GM23338 (cell line): ENCODE data around the gene LDB3. TPM values are rescaled to one million over a fixed set of nuclear protein-coding genes. Genes with fewer than 3 reads are reported as not detected.

Experiments used
- ATAC-seq: fragments of 200-7000 bp; cut with Tn5 transposase; 3 replicates; pipeline ENCODE4 v1.9.1; 2020
- DNase-seq: peaks from one replicate; pipeline ENCODE4 v3.0.0-alpha.2; 2015; ENCODE audit warnings: low spot score
- H2AFZ ChIP-seq: fragments of 200-600 bp; sonication (generic); 2 replicates; pipeline ENCODE4 v1.8.0; 2016; ENCODE audit warnings: antibody characterized with exemption, mild to moderate bottlenecking, moderate library complexity
- H3F3A ChIP-seq: fragments of 200-600 bp; sonication (generic); replicated peaks from 2 replicates; pipeline ENCODE4 v1.8.0; 2017; ENCODE audit warnings: antibody characterized with exemption, mixed run types, low read depth
- H3K27ac ChIP-seq: fragments of 200-600 bp; sonication (generic); 2 replicates; pipeline ENCODE4 v1.6.1; 2016; ENCODE audit warnings: low read depth
- H3K27me3 ChIP-seq: fragments of 200-600 bp; sonication (generic); 2 replicates; pipeline ENCODE4 v1.8.0; 2016; ENCODE audit warnings: mild to moderate bottlenecking, mixed run types, moderate library complexity; ENCODE audit not compliant: insufficient read depth
- H3K36me3 ChIP-seq: fragments of 200-600 bp; sonication (generic); 2 replicates; pipeline ENCODE4 v1.8.0; 2016; ENCODE audit warnings: mild to moderate bottlenecking; ENCODE audit not compliant: insufficient read depth
- H3K4me1 ChIP-seq: fragments of 200-600 bp; sonication (generic); 2 replicates; pipeline ENCODE4 v1.8.0; 2016; ENCODE audit warnings: mild to moderate bottlenecking, moderate library complexity; ENCODE audit not compliant: insufficient read depth
- H3K4me2 ChIP-seq: fragments of 200-600 bp; sonication (generic); 2 replicates; pipeline ENCODE4 v1.7.1; 2017; ENCODE audit warnings: mixed run types
- H3K4me3 ChIP-seq: fragments of 200-600 bp; sonication (generic); 2 replicates; pipeline ENCODE4 v1.6.1; 2016; ENCODE audit warnings: mixed run types
- H3K79me2 ChIP-seq: fragments of 200-600 bp; sonication (generic); replicated peaks from 2 replicates; pipeline ENCODE4 v1.8.0; 2017; ENCODE audit warnings: mild to moderate bottlenecking; ENCODE audit not compliant: insufficient read depth
- H3K9me2 ChIP-seq: fragments of 200-600 bp; sonication (generic); 2 replicates; pipeline ENCODE4 v1.8.0; 2017; ENCODE audit not compliant: insufficient read depth
- H4K20me1 ChIP-seq: fragments of 200-600 bp; sonication (generic); replicated peaks from 2 replicates; pipeline ENCODE4 v1.8.0; 2017; ENCODE audit warnings: mild to moderate bottlenecking; ENCODE audit not compliant: insufficient read depth
- H3K27ac Mint-ChIP-seq: 2 replicates; pipeline ENCODE4 v1.8.0; 2020; ENCODE audit warnings: inconsistent platforms, mild to moderate bottlenecking, moderate library complexity, mixed read lengths
- H3K27me3 Mint-ChIP-seq: 3 replicates; pipeline ENCODE4 v1.8.0; 2022; ENCODE audit warnings: low read depth, mild to moderate bottlenecking, moderate library complexity, mixed read lengths, inconsistent platforms; ENCODE audit not compliant: insufficient read depth, poor library complexity
- H3K36me3 Mint-ChIP-seq: 3 replicates; pipeline ENCODE4 v1.8.0; 2021; ENCODE audit warnings: low read depth, mild to moderate bottlenecking, inconsistent platforms, moderate library complexity, mixed read lengths
- H3K4me1 Mint-ChIP-seq: 3 replicates; pipeline ENCODE4 v1.8.0; 2020; ENCODE audit warnings: mild to moderate bottlenecking, inconsistent platforms, mixed read lengths
- H3K4me3 Mint-ChIP-seq: 3 replicates; pipeline ENCODE4 v1.8.0; 2021; ENCODE audit warnings: moderate library complexity, mild to moderate bottlenecking, inconsistent platforms, mixed read lengths
- H3K9me3 Mint-ChIP-seq: 3 replicates; pipeline ENCODE4 v1.8.0; 2020; ENCODE audit warnings: moderate library complexity, mild to moderate bottlenecking, inconsistent platforms, mixed read lengths
- CREB1 ChIP-seq: fragments of 250-450 bp; sonication (Bioruptor Pico); IDR thresholded peaks from 2 replicates; pipeline ENCODE4 v1.5.0; 2020; ENCODE audit warnings: low read depth, mild to moderate bottlenecking, moderate library complexity
- CTCF ChIP-seq, 2 experiments: fragments of 200-600 bp in 1 of 2; sonication (generic) in 1 of 2; conservative IDR thresholded peaks; 2 replicates each; pipeline versions ENCODE4 v1.5.1 to v1.6.1; 2016 to 2017; ENCODE audit warnings: antibody characterized with exemption in 2 of 2, low read depth in 2 of 2, mild to moderate bottlenecking in 2 of 2, moderate library complexity in 1 of 2
- EZH2 ChIP-seq: fragments of 200-600 bp; sonication (generic); IDR thresholded peaks from one replicate; pipeline ENCODE4 v1.8.0; 2017; ENCODE audit warnings: antibody characterized with exemption, mild to moderate bottlenecking, low read depth; ENCODE audit not compliant: unreplicated experiment
- EZH2phosphoT487 ChIP-seq: fragments of 200-600 bp; sonication (generic); IDR thresholded peaks from one replicate; pipeline ENCODE4 v1.8.1; 2018; ENCODE audit warnings: antibody characterized with exemption; ENCODE audit not compliant: unreplicated experiment
- JUNB ChIP-seq: IDR thresholded peaks from one replicate; pipeline ENCODE4 v1.6.1; 2016; ENCODE audit warnings: antibody characterized with exemption; ENCODE audit not compliant: unreplicated experiment
- NANOG ChIP-seq: IDR thresholded peaks from 2 replicates; pipeline ENCODE4 v1.6.1; 2016; ENCODE audit warnings: antibody characterized with exemption, borderline replicate concordance
- POLR2AphosphoS5 ChIP-seq: IDR thresholded peaks from 2 replicates; pipeline ENCODE4 v1.6.1; 2016; ENCODE audit warnings: antibody characterized with exemption, low read depth
- REST ChIP-seq: IDR thresholded peaks from one replicate; pipeline ENCODE4 v1.6.1; 2018; ENCODE audit warnings: antibody characterized with exemption; ENCODE audit not compliant: unreplicated experiment
- STAT1 ChIP-seq: IDR thresholded peaks from one replicate; pipeline ENCODE4 v1.6.1; 2016; ENCODE audit warnings: antibody characterized with exemption; ENCODE audit not compliant: unreplicated experiment
- ZNF331 ChIP-seq: fragments of 250-450 bp; sonication (Bioruptor Pico); IDR thresholded peaks from 2 replicates; pipeline ENCODE4 v1.5.0; 2020; ENCODE audit warnings: low read depth, mild to moderate bottlenecking, moderate library complexity
- ZNF462 ChIP-seq: fragments of 250-450 bp; sonication (Bioruptor Pico); IDR thresholded peaks from 2 replicates; pipeline ENCODE4 v1.5.0; 2020; ENCODE audit warnings: mild to moderate bottlenecking, moderate library complexity
- polyA plus RNA-seq: library from polyadenylated mRNA; unstranded; fragments of >200 nt; fragmentation: Nextera tagmentation; extraction: Ambion mirVana; gene quantifications from 2 replicates; pipeline ENCODE4 v1.2.1, GENCODE V29; 2016
- total RNA-seq: library from RNA; depleted of rRNA; stranded (reverse); fragments of >200 nt; shearing (Covaris generic); gene quantifications from 2 replicates; pipeline ENCODE4 v1.2.3, GENCODE V29; 2014

LDB3 gene
- total and polyA plus RNA-seq, 2 experiments from 2014 or later, result 0.14 to 0.16 TPM

GRCh38 chr10:86681047-86681446 is 12.7 kb downstream of the LDB3 start:
- Histone ChIP-seq H3F3A (no peaks in the 10 kb centered on the region), H3K4me3 (no peak overlapping the region), H3K36me3 (no peaks in the 10 kb centered on the region), H3K9me2 (no peaks in the 10 kb centered on the region), H3K4me1 (no peaks in the 10 kb centered on the region; the same call in 1 of the 2 replicates), H3K79me2 (no peaks in the 10 kb centered on the region), H3K27ac (no peak overlapping the region), H4K20me1 (no peaks in the 10 kb centered on the region), H2AFZ (no peak overlapping the region), H3K27me3 (no peaks in the 10 kb centered on the region), H3K4me2 (no peak overlapping the region)
- Mint-ChIP-seq H3K4me3 (no peak overlapping the region), H3K4me1 (peaks cover 24% of the 10 kb centered on the region), H3K27ac (no peak overlapping the region), H3K36me3 (no peaks in the 10 kb centered on the region), H3K9me3 (no peaks in the 10 kb centered on the region), H3K27me3 (peaks cover 12% of the 10 kb centered on the region)
- DNase-seq, result no peak
- no peak for ATAC-seq
- TF ChIP-seq EZH2 (no peak), ZNF462 (CRISPR knock-in tag) (no peak), JUNB (no peak), STAT1 (no peak), CTCF (conservative IDR thresholded peaks at IDR 0.05; ENCODE audit: low read depth in 2 of 2) (no peak), EZH2phosphoT487 (no peak), ZNF331 (CRISPR knock-in tag) (no peak), CREB1 (CRISPR knock-in tag) (no peak), NANOG (no peak), POLR2AphosphoS5 (no peak), REST (no peak)
